PFSK-1 (cell line): Measurements from ENCODE around the gene JSRP1.

Source experiments
- FOXP2 ChIP-seq: optimal IDR thresholded peaks from 2 replicates; pipeline ENCODE3; 2011; ENCODE audit warnings: borderline replicate concordance, control low read depth, inconsistent platforms; ENCODE audit not compliant: insufficient read depth; ENCODE audit errors: extremely low read length, extremely low read depth
- POLR2AphosphoS5 ChIP-seq: IDR thresholded peaks from 2 replicates; pipeline ENCODE4 v1.6.1; 2012; ENCODE audit warnings: low read depth, mild to moderate bottlenecking, control low read depth, low read length, moderate library complexity
- REST ChIP-seq, 2 experiments: IDR thresholded peaks; 2 replicates each; pipeline versions ENCODE4 v1.6.1 to v1.8.0; 2011 to 2012; ENCODE audit warnings: low read depth in 2 of 2, low read length in 2 of 2, control low read depth in 1 of 2, inconsistent platforms in 1 of 2, mild to moderate bottlenecking in 1 of 2, moderate library complexity in 1 of 2; ENCODE audit not compliant: insufficient read depth in 1 of 2

DNA sequence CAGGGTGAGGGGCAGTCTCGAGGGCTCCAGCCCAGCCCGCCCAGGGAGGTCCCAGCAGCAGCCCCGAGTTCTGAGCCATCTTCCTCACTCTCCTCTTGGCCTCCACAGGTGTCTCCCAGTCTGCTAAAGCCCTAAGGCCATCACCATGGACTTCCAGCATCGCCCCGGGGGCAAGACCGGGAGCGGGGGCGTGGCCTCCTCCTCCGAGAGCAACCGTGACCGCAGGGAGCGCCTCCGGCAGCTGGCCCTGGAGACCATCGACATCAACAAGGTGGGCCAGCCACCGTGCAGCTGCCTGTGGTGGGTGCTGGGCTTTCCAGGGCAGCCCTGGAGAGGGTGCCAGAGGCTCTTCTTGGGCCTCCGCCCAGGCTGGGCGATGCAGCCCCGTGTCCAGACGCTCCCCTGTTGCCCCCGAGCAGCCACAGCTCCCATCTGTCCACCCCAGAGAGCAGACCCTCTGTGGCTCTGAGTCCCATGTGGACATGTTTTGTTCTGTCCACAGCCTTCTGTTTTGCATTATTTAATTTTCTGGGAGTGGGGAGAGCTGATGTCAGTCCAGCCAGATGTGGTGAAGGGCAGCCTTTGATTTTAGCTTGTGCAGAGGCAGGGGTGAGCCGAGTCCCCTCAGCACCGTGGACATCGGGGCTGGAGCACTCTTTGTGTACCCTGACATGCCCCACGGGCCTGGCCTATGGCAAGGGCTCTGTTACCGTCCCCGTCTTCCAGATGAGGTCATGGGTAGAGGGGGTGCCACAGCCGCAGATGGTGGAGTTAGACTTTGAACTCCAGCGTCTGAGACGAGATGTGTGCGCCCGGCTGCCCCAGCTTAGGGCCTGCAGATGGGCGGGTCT, 12.7 kb downstream of the JSRP1 start:
- TF ChIP-seq POLR2AphosphoS5: no peak
- TF ChIP-seq FOXP2: no peak
- no peak for TF ChIP-seq REST (IDR thresholded peaks at IDR 0.05; ENCODE audit: insufficient read depth in 1 of 2, low read depth in 2 of 2, low read length in 2 of 2)
